ENCODE measurements around the gene CD70. TPM values are rescaled to one million over a fixed set of nuclear protein-coding genes. Genes with fewer than 3 reads are reported as not detected.
"Not testable (repeated sequence)": the region's sequence is repeated elsewhere in the genome, so short reads cannot be mapped to it uniquely, and the experiment has no call there.

The CD70 gene
- total RNA-seq, 1 donor from 2014 or later, result 0.30 TPM

GRCh38 chr19:6570764-6571163, 20.2 kb downstream of the CD70 start:
- DNase-seq, result no peak

DNA sequence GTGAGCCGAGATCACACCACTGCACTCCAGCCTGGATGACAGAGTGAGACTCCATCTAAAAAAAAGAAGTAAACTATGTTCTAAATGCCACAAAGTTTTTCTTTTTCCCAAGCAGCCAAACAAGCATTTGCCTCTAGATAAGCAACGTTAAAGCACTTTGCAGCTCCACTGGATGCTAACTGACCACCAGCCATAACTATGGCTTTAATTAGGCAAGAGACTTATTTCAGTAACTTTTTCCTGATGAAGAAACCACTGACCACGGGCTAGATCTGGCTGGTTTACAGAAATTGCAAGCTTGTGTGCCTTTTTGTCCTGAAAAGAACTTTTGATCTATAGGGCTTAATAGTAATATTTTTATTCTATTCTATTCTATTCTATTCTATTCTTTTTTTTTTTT, 22.1 kb downstream of the CD70 start:
- no peak for DNase-seq

GRCh38 chr19:6568010-6568526, 22.9 kb downstream of the CD70 start:
- DNase-seq, result no peak

DNA sequence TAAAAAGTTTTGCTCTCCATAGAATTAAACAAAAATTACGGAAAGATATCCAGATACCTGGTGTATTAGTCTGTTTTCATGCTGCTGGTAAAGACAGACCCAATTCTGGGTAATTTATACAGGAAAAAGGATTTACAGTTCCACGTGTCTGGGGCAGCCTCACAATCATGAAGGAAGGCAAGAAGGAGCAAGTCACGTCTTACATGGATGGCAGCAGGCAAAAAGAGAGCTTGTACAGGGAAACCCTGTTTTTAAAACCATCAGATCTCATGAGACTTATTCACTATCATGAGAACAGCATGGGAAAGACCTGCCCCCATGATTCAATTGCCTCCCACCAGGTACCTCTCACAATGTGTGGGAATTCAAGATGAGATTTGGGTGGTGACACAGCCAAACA, 24.2 kb downstream of the CD70 start:
- not testable (repeated sequence) for DNase-seq

- DNase-seq, result no peak
Measured at GRCh38 chr19:6564393-6564792, 26.6 kb downstream of the CD70 start.

DNA sequence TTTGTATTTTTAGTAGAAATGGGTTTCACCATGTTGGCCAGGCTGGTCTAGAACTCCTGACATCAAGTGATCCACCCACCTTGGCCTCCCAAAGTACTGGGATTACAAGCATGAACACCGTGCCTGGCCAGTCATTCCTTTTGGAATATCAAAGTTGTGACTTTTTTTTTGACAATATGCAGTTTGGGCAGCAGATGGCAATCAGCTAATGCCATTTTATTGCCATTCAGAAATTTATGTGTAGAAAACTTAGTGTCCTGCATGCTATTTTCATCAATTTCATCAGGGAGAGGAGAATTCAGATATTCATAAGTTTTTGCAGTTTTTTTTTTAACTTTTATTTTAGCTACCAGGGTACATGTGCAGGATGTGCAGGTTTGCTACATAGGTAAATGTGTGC, 28.5 kb downstream of the CD70 start:
- DNase-seq, result not testable (repeated sequence)

DNA sequence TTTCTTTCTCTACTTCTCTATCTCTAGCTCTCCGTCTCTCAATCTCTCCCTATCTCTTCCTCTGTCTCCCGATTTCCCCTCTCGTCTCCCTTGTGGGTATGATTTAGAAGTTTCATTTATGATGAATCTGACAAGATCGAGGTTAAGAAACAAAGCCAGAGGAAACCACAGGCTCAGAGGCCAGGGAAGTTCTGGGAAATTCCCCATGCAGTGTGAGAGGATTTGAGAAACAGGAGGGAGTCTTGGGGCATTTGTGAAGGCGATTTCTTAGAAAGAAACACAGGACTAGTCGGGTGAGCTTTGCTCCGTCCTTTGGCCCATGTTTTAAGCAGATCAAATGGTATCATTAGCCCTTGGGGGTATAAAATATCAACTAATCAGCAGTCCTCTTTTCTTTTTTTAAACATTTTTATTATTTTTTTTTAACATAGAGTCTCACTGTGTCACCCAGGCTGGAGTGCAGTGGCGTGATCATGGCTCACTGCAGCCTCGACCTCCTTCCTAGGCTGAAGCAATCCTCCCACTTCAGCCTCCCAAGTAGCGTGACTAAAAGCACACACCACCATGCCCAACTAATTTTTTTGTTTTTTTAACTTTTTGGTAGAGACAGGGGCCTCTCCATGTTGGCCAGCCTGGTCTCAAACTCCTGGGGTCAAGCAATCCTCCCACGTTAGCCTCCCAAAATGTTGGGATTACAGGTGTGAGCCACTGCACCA, 34.3 kb downstream of the CD70 start:
- DNase-seq, result no peak

- no peak for DNase-seq
Measured at GRCh38 chr19:6556043-6556449, 34.9 kb downstream of the CD70 start.

GRCh38 chr19:6551607-6552450, 39.1 kb downstream of the CD70 start:
- no peak for DNase-seq

GRCh38 chr19:6551091-6551490, 39.9 kb downstream of the CD70 start:
- no peak for DNase-seq

GRCh38 chr19:6550679-6551078, 40.3 kb downstream of the CD70 start:
- not testable (repeated sequence) for DNase-seq

DNA sequence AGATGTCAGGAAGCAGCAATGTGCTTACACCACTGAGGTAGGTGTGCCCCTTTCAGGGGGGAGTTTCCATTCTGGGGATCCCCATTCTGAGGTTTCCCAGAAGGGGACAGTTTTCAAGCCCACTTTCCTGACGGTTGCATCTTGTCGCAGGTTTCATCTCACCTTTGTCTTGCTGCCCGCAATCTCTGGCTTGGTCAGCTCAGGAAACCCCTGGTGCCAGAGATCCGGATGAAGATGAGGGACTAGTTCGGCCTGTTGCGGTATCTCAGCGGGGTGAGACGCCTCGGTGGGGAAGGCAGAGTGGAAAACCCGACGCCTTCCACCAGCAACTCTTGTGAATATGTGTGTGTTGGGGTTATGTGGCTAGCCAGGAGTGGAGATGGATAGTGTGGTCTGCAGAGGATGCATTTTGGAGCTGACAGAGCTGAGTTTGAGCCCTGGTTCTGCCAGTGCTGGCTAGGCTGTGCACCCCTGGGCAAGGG, 47.0 kb downstream of the CD70 start:
- no peak for DNase-seq

DNA sequence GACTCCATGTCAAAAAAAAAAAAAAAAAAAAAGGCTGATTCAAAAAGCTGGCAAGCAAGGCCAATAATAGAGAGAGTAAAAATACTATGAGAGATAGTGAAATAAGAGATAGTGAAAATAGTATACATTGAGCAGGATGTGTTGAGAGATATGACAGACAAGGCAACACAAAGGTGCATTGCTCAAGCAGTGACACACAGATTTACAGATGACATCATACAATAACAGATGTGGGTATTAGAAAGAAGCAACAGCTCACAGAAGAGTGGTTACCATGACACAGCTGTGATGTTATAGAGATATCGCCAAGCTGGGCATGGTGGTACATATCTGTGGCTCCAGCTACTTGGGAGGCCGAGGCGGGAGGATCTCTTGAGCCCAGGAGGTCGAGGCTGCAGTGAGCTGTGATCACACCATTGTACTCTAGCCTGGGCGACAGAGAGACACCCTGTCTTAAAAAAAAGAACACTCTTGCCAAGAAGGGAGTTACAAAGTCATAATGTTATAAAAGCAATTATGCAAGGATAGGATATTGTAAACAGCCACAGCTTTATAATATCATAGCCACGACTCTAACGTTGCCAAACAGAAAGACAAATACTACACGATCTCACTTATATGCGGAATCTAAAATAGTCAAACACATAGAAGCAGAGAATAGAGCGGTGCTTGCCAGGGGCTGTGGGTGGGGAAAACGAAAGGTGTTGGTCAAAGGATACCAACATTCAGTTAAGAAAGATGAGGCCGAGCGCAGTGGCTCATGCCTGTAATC, 49.8 kb downstream of the CD70 start:
- no peak for DNase-seq

GRCh38 chr19:6539514-6539913, 51.4 kb downstream of the CD70 start:
- no peak for DNase-seq

Small RNA genes lying within 50 kb of the gene (small RNA-seq; reads per million reads assigned to genes)
- gene RF00019 (ENCODE audit: low replicate concordance), result not detected

Other genes starting within 250 kb of the CD70 start
- gene CLPP, start 229.6 kb downstream of the CD70 start, total RNA-seq, result 17.1 TPM
- 31.0 TPM for gene ALKBH7, start 218.4 kb downstream of the CD70 start, total RNA-seq
- 0.59 TPM for gene PSPN, start 215.2 kb downstream of the CD70 start, total RNA-seq
- gene GTF2F1, start 198.0 kb downstream of the CD70 start, total RNA-seq, result 23.9 TPM
- gene KHSRP, start 166.3 kb downstream of the CD70 start, total RNA-seq, result 100 TPM
- 0.49 TPM for gene SLC25A41, start 157.4 kb downstream of the CD70 start, total RNA-seq
- 14.3 TPM for gene SLC25A23, start 131.4 kb downstream of the CD70 start, total RNA-seq
- 9.8 TPM for gene CRB3, start 126.9 kb downstream of the CD70 start, total RNA-seq
- 0.69 TPM for gene DENND1C, start 109.4 kb downstream of the CD70 start, total RNA-seq
- 0.49 TPM for gene TUBB4A, start 88.8 kb downstream of the CD70 start, total RNA-seq
- gene TNFSF9, start 60.1 kb downstream of the CD70 start, total RNA-seq, result 0.69 TPM
- 0.59 TPM for gene TNFSF14, start 79.0 kb upstream of the CD70 start, total RNA-seq
- 65.4 TPM for gene C3, start 129.5 kb upstream of the CD70 start, total RNA-seq
- gene GPR108, start 146.4 kb upstream of the CD70 start, total RNA-seq, result 19.7 TPM
- 43.3 TPM for gene TRIP10, start 148.5 kb upstream of the CD70 start, total RNA-seq
- gene SH2D3A, start 176.3 kb upstream of the CD70 start, total RNA-seq, result 10.4 TPM
- gene VAV1, start 181.6 kb upstream of the CD70 start, total RNA-seq, result 4.7 TPM

Measured in skin of body (tissue), 3 donors.